Choroid plexus epithelial cell (primary cell): ENCODE measurements around the gene LAMA3.

Experiments
- DNase-seq: peaks from one replicate; pipeline ENCODE4 v3.0.0-alpha.2; 2010; ENCODE audit warnings: low read depth
- H3K4me3 ChIP-seq: 2 replicates; pipeline ENCODE4 v1.5.1; 2011; ENCODE audit warnings: low read depth, mild to moderate bottlenecking, control low read depth, low read length, moderate library complexity
- CTCF ChIP-seq: conservative IDR thresholded peaks from 2 replicates; pipeline ENCODE4 v1.5.1; 2011; ENCODE audit warnings: low read depth, mild to moderate bottlenecking, control low read depth, inconsistent platforms, low read length, moderate library complexity

LAMA3 gene

GRCh38 chr18:23816021-23816420, 126.8 kb downstream of the LAMA3 start:
- H3K4me3 ChIP-seq, result no peak overlapping the region
- no peak for TF ChIP-seq CTCF
- DNase-seq, result no peak

- no peak overlapping the region for H3K4me3 ChIP-seq
- DNase-seq, result no peak
Measured at GRCh38 chr18:23816740-23817139, 127.5 kb downstream of the LAMA3 start.

DNA sequence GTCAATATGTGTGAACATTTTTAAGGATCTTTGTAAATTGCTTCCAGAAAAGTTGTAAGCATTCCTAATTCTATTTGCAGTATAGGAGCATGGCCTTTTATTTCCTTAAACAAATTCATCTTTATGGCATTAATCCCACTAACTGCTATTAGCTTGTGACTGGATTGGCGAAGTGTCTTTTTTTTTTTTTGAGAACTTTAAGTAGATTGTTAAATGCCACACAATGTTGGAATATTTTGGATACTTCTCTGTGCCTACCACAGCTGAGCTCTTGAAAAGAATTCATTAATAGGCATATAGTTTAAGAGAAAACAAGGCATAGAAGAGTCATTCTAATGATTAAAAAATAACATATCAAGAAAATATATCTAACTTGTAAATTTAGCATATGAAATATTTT, 129.7 kb downstream of the LAMA3 start:
- DNase-seq, result no peak
- TF ChIP-seq CTCF, result no peak

More at GRCh38 chr18:23816740-23817139, 127.5 kb downstream of the LAMA3 start:
- no peak for TF ChIP-seq CTCF

GRCh38 chr18:23822590-23823385, 133.5 kb downstream of the LAMA3 start:
- H3K4me3 ChIP-seq, result no peak overlapping the region
- no peak for TF ChIP-seq CTCF
- no peak for DNase-seq

More for the DNA sequence above, 129.7 kb downstream of the LAMA3 start:
- no peak overlapping the region for H3K4me3 ChIP-seq

DNA sequence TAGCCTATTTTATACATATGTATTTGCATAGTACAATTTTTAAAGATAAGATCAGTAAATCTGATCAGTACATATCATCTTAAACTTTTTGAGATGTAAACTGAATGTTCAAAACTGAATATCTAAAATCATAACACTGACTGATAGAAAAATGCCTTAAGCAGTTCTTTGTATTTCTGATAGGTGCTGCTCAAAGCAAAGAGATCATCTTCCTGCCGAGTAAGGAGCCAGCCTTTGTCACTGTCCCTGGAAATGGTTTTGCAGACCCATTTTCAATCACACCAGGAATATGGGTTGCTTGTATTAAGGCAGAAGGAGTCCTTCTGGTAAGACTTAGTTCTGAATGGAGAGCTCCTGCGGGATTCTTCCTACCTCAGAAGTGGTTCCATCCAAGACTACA, 135.0 kb downstream of the LAMA3 start:
- DNase-seq, result peak; percentile 27
- H3K4me3 ChIP-seq, result no peak overlapping the region
- peak; percentile 30 for TF ChIP-seq CTCF

GRCh38 chr18:23824669-23825068, 135.4 kb downstream of the LAMA3 start:
- H3K4me3 ChIP-seq, result no peak overlapping the region
- TF ChIP-seq CTCF, result no peak
- DNase-seq, result peak; percentile 32

DNA sequence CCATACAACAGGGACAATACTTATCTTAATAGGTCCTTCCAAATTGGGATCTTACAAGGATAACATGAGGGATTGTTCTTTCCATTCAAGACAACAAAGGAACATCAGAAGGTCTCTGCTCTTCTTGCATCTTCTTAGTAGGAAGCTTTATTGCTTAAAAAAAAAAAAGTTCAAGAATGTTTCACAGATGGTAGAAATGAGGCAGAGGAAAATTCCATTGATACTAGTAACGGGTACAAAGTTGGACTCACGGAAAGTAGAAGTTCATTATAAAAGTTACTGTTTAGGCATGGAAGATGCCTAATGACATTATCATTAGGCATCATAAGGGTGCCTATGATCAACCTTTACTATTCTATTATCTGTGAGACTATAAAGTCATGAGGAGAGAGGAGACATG, 136.2 kb downstream of the LAMA3 start:
- H3K4me3 ChIP-seq, result no peak overlapping the region
- TF ChIP-seq CTCF, result no peak
- no peak for DNase-seq
